Choroid plexus epithelial cell (primary cell): ENCODE data around the gene AMMECR1L.
"Not testable (repeated sequence)": the region's sequence is repeated elsewhere in the genome, so short reads cannot be mapped to it uniquely, and the experiment has no call there.

Experiments used
- DNase-seq: peaks from one replicate; pipeline ENCODE4 v3.0.0-alpha.2; 2010; ENCODE audit warnings: low read depth
- H3K4me3 ChIP-seq: 2 replicates; pipeline ENCODE4 v1.5.1; 2011; ENCODE audit warnings: low read depth, mild to moderate bottlenecking, control low read depth, low read length, moderate library complexity
- TF ChIP-seq, protein P1 (sequence below): conservative IDR thresholded peaks from 2 replicates; pipeline ENCODE4 v1.5.1; 2011; ENCODE audit warnings: low read depth, mild to moderate bottlenecking, control low read depth, inconsistent platforms, low read length, moderate library complexity

Gene AMMECR1L

DNA sequence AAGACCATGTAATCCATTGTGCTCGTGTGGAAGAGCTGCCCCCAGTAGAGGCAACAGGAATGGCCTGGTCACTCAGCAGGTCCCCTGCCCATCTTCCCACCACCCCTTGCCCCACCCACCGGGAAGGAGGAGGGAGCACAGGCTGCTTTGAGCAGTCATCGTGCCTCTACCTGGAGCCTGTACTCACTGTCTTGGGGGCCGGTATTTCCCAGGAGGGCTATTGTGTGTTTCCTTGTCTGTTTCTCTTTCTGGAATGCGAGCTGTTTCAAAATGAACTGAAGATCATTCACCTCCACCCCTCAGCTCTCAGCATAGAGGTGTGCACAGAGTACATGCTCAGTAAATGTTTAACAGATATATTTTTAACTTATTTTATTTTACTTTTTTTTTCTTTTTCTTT is 7.7 kb upstream of the AMMECR1L start:
- H3K4me3 ChIP-seq: no peak overlapping the region
- no peak for DNase-seq
- TF ChIP-seq, protein P1, sequence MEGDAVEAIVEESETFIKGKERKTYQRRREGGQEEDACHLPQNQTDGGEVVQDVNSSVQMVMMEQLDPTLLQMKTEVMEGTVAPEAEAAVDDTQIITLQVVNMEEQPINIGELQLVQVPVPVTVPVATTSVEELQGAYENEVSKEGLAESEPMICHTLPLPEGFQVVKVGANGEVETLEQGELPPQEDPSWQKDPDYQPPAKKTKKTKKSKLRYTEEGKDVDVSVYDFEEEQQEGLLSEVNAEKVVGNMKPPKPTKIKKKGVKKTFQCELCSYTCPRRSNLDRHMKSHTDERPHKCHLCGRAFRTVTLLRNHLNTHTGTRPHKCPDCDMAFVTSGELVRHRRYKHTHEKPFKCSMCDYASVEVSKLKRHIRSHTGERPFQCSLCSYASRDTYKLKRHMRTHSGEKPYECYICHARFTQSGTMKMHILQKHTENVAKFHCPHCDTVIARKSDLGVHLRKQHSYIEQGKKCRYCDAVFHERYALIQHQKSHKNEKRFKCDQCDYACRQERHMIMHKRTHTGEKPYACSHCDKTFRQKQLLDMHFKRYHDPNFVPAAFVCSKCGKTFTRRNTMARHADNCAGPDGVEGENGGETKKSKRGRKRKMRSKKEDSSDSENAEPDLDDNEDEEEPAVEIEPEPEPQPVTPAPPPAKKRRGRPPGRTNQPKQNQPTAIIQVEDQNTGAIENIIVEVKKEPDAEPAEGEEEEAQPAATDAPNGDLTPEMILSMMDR: no peak

DNA sequence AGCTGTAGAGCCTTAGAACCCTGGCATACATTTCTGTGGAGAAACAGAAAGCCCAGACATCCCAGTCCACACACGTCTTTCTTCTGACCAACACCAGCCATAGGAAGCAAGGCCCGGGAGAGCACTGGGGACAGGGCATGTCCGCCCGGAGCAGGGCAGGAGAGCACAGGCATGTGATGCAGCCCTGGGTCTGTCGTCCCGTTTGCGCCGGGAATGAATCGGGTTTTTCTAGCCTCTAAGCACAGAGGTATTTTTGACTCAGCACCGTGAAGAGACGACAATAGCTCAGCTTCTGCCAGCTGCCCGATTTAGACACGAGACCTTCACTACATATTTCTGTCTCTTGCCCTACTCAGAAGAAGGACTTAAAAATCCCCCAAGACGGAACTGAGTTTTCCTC is 7.3 kb upstream of the AMMECR1L start:
- TF ChIP-seq, protein P1: no peak
- no peak overlapping the region for H3K4me3 ChIP-seq
- no peak for DNase-seq

DNA sequence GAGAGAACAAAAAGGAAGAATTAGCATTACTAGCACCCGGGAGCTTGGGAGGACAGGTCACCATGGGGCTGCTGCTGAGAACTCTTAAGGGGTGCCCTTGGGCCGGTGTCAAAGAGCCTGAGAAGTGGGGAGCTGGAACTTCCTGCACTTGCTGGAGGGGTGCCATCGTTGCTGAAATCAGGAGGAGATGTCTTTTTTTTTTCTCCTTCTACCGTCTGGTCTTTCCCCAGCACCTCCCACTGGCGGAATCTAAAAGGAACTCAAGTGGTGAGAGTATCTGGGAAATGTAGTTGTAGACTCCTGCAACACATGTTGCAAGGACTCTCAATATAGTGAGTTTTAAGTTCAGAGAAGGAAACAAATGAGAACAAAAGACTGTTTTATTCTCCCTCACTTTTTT is 6.1 kb upstream of the AMMECR1L start:
- DNase-seq: peak; percentile 61
- TF ChIP-seq, protein P1: no peak
- H3K4me3 ChIP-seq: no peak overlapping the region

DNA sequence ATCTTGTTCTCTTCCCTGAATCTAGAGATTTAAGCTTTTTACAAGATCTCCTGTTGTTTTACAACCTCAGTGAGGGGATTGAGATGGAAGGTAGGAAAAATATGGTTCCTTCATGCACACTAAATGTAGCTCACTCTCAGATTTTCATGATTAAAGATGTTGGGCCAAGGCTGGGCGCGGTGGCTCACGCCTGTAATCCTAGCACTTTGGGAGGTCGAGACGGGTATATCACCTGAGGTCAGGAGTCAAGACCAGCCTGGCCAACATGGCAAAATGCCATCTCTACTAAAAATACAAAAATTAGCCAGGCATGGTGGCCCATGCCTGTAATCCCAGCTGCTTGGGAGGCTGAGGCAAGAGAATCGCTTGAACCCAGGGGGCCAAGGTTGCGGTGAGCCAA is 5.0 kb upstream of the AMMECR1L start:
- not testable (repeated sequence) for H3K4me3 ChIP-seq, DNase-seq

DNA sequence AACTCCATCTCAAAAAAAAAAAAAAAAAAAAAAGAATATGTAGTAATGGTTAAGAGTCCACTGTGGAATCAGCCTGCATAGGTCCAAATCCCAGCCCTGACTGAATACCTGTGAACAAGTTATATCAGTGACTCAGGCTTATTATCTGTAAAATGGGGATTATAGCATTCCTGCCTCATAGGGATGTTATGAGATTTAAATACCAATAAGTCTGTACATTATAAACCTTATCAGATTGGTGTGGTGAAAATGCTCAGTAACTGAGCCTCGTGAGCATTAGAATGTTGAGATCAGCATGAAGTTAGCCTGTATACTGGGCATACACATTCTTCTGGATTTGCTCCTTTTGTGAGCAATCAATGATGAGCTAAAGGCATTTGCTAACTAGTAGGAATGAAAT is 3.0 kb upstream of the AMMECR1L start:
- TF ChIP-seq, protein P1: no peak
- H3K4me3 ChIP-seq: no peak overlapping the region
- no peak for DNase-seq

DNA sequence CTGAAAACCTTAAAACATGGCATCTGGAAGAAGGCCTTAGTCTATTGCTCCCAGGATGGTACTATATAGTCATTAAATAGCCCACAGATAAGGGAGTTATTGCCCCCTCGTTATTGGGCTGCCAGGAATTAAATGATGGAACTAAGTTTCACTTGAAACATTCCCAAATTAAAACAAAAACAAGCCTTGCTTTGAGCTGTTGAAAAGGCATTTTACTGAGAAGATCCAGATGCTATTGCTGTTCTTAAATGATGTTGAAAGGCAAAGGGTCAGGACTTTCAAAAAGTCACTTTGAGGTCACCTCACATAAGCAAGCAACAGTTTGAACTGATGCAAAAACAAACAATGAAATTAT is 2.0 kb upstream of the AMMECR1L start:
- peak overlapping the region; percentile 47 for H3K4me3 ChIP-seq
- peak; percentile 41 for DNase-seq
- TF ChIP-seq, protein P1: no peak

DNA sequence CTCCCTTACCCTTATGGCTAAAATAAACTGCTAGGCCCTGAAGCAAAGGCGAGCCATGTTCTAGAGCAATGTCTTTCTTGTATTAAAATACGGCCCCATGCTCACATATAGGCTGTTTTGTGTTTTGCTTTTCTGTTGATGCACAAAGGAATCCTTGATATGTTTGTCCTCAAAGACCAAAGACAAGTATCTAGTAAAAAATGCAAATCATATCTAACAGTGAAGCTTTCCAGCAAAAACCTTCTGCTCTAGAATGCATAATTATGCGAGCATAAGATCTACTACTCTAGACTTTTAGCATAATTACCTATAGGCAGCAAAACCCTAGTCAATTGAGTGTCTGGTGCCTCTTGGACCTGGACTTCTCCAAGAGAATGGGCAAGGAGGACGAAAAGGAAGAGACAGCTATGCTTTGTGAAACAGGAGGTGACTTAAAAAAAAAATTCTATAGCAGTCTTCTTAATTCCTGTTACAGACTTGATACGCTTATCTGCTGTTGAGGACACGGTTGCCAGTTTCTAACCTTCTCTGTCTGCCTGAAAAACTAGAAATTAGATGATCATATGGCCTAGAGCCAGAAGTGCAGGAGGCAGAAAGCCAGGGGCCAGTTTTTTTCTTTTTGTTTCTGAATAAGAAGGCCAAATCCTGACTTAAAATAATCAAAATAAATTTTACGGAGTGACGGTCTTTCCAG is 1.5 kb upstream of the AMMECR1L start:
- peak overlapping the region; percentile 47 for H3K4me3 ChIP-seq
- DNase-seq: peak; percentile 27
- TF ChIP-seq, protein P1: no peak

DNA sequence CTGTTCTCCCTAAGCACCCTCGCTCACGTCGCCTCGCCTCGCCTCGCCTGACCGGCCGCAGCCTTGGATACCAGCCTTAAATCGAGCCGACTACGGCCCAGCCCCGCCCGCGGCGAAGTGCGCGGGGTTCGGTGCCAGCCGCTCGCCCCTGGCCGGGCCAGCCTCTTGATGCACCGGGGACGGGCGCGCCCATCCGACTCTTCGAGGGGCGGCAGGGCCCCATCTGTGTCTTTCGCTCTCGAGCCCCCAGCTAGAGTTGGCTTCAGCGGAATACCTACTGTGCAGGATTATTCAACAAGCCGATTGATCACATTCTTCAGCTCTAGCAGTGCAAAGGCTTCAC is 808 bp upstream of the AMMECR1L start:
- DNase-seq: not testable (repeated sequence)
- peak overlapping the region; percentile 66 for H3K4me3 ChIP-seq

DNA sequence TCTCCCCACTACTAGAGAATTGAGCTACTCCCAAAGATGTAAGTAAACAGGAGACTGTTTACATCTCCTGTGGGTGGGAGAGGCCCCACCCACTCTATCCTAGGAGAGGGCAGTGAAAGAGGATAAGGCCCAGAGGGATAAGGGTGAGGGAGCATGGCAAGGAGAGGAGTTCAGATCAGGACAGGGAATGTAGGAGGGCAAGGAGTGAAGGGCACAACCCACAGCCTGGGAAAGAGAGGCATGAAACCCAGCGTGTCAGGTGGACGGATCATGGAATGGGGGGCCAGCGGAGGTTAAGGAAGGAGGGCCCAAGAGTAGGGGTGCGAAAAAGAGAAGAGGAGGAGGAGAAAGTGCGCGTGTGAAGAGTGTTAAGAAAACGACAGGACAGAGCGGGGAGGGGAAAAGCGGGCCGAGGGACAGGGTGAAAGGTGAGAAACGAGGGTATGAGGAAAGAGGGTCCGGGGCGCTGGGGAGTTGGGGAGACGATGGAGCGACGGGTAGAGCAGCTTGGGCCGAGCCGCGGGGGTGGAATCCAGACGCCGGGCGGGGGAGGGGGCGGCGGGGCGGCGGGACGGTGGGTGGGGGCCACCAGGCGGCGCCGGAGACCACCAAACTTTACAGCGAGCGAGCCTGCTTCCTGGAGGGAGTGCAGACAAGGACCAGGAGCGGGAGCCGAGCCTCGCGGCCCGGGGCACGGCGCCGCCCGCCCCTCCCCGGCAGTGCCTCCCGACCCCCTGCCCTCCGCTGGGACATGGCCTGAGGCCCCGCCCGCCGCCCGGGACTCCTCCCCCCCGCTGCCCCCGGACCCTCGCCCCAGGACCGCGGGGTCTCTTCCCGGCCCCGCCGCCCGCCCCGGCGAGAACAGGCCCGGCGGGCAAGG is 655 bp downstream of the AMMECR1L start:
- peak; percentile 36 for DNase-seq
- H3K4me3 ChIP-seq: peak overlapping the region; percentile 65
